DOHH2 (cell line): Measurements from ENCODE around the gene PHLPP1.

ENCODE experiments used
- H3F3A ChIP-seq: fragments of 200-600 bp; sonication (generic), shearing (Covaris generic); 2 replicates; pipeline ENCODE4 v1.6.0; 2016; ENCODE audit warnings: antibody characterized with exemption, mild to moderate bottlenecking; ENCODE audit not compliant: control insufficient read depth, insufficient read depth
- H3K27ac ChIP-seq: fragments of 200-600 bp; sonication (generic); 2 replicates; pipeline ENCODE4 v1.5.1; 2014; ENCODE audit warnings: low read depth, mild to moderate bottlenecking, low read length, moderate library complexity
- H3K27me3 ChIP-seq: fragments of 200-600 bp; sonication (generic); 2 replicates; pipeline ENCODE4 v1.6.1; 2014; ENCODE audit warnings: mild to moderate bottlenecking, low read length, mixed read lengths; ENCODE audit not compliant: control insufficient read depth
- H3K36me3 ChIP-seq: fragments of 200-600 bp; sonication (generic); 2 replicates; pipeline ENCODE4 v1.6.1; 2014; ENCODE audit warnings: mild to moderate bottlenecking, low read length, moderate library complexity, mixed read lengths; ENCODE audit not compliant: control insufficient read depth
- H3K4me1 ChIP-seq: fragments of 200-600 bp; sonication (generic); 2 replicates; pipeline ENCODE4 v1.6.1; 2014; ENCODE audit warnings: mild to moderate bottlenecking, low read length, mixed read lengths; ENCODE audit not compliant: control insufficient read depth
- H3K4me2 ChIP-seq: fragments of 200-600 bp; sonication (generic); 2 replicates; pipeline ENCODE4 v1.6.0; 2014; ENCODE audit warnings: mild to moderate bottlenecking, low read length, moderate library complexity
- H3K4me3 ChIP-seq: fragments of 200-600 bp; sonication (generic); 2 replicates; pipeline ENCODE4 v1.5.1; 2014; ENCODE audit warnings: mild to moderate bottlenecking, low read length, mixed read lengths
- H3K79me2 ChIP-seq: fragments of 200-600 bp; sonication (generic); 2 replicates; pipeline ENCODE4 v1.6.1; 2014; ENCODE audit warnings: mild to moderate bottlenecking, low read length, mixed read lengths; ENCODE audit not compliant: control insufficient read depth
- H3K9me2 ChIP-seq: fragments of 200-600 bp; sonication (generic); replicated peaks from 2 replicates; pipeline ENCODE4 v1.6.1; 2014; ENCODE audit warnings: mild to moderate bottlenecking, low read length, mixed read lengths; ENCODE audit not compliant: control insufficient read depth
- H3K9me3 ChIP-seq: fragments of 200-600 bp; sonication (generic); 2 replicates; pipeline ENCODE4 v1.6.1; 2014; ENCODE audit warnings: antibody characterized with exemption, low read length, mixed read lengths; ENCODE audit not compliant: control insufficient read depth, insufficient read depth
- H4K20me1 ChIP-seq: fragments of 200-600 bp; sonication (generic); 2 replicates; pipeline ENCODE4 v1.6.0; 2014; ENCODE audit warnings: low read depth, mild to moderate bottlenecking, antibody characterized with exemption, low read length, moderate library complexity; ENCODE audit not compliant: control insufficient read depth, insufficient read depth
- CTCF ChIP-seq: fragments of 200-600 bp; sonication (generic); IDR thresholded peaks from one replicate; pipeline ENCODE4 v1.5.1; 2014; ENCODE audit warnings: antibody characterized with exemption, mild to moderate bottlenecking, low read depth, low read length; ENCODE audit not compliant: poor library complexity, severe bottlenecking
- EZH2phosphoT487 ChIP-seq: fragments of 200-600 bp; sonication (generic); IDR thresholded peaks from 2 replicates; pipeline ENCODE4 v1.6.1; 2017; ENCODE audit warnings: borderline replicate concordance, mild to moderate bottlenecking, antibody characterized with exemption, low read length, moderate library complexity, mixed read lengths

PHLPP1 gene

GRCh38 chr18:62938487-62938886 lies 223.1 kb downstream of the PHLPP1 start:
- H3K4me2 ChIP-seq, result peak overlapping the region; percentile 64
- no peaks in the 10 kb centered on the region for H3K79me2 ChIP-seq
- no peaks in the 10 kb centered on the region for H4K20me1 ChIP-seq
- peaks cover 6% of the 10 kb centered on the region; the same call in 1 of the 2 replicates for H3K36me3 ChIP-seq
- peak overlapping the region; percentile 47 for H3K4me3 ChIP-seq
- H3K27me3 ChIP-seq, result no peaks in the 10 kb centered on the region
- no peaks in the 10 kb centered on the region for H3K9me3 ChIP-seq
- TF ChIP-seq EZH2phosphoT487 (no peak), CTCF (no peak)
- H3K27ac ChIP-seq, result peak overlapping the region; percentile 55
- no peaks in the 10 kb centered on the region for H3K9me2 ChIP-seq
- H3F3A ChIP-seq, result peaks cover 5% of the 10 kb centered on the region; the same call in 1 of the 2 replicates
- peaks cover 37% of the 10 kb centered on the region for H3K4me1 ChIP-seq

- no peaks in the 10 kb centered on the region for H4K20me1 ChIP-seq
- H3K4me2 ChIP-seq, result peak overlapping the region; percentile 64
- H3F3A ChIP-seq, result peaks cover 5% of the 10 kb centered on the region; the same call in 1 of the 2 replicates
- no peak for TF ChIP-seq CTCF
- no peak for TF ChIP-seq EZH2phosphoT487
- H3K27ac ChIP-seq, result peak overlapping the region; percentile 55
- H3K9me3 ChIP-seq, result no peaks in the 10 kb centered on the region
- no peaks in the 10 kb centered on the region for H3K27me3 ChIP-seq
- peak overlapping the region; percentile 47 for H3K4me3 ChIP-seq
- peaks cover 37% of the 10 kb centered on the region for H3K4me1 ChIP-seq
- H3K9me2 ChIP-seq, result no peaks in the 10 kb centered on the region
- H3K79me2 ChIP-seq, result no peaks in the 10 kb centered on the region
- H3K36me3 ChIP-seq, result peaks cover 7% of the 10 kb centered on the region; the same call in 1 of the 2 replicates
Observed at GRCh38 chr18:62939433-62939832, 224.1 kb downstream of the PHLPP1 start.

DNA sequence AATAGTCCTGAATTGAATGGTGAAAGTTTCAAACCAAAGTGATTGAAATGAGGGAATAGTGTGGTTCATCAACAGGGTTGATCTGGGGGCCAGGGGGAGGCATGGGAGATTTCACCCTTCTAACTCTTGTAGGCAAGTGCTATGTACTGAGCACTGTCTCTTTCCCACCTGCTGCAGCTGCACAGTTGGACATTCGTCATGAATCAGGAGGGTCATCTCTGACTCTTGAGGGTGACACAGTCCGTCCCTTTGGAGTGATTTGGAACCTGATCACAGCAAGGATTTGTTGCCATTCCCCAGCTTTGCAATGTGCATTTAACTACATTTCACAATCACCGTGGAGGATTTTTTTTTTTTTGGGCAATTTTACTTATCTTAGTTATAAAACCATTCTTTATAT lies 224.6 kb downstream of the PHLPP1 start:
- Histone ChIP-seq H3K27ac (peak overlapping the region; percentile 55), H3K4me3 (peak overlapping the region; percentile 47), H3K27me3 (no peaks in the 10 kb centered on the region), H3F3A (peaks cover 5% of the 10 kb centered on the region; the same call in 1 of the 2 replicates), H4K20me1 (no peaks in the 10 kb centered on the region), H3K9me2 (no peaks in the 10 kb centered on the region), H3K4me2 (peak overlapping the region; percentile 64), H3K36me3 (peaks cover 7% of the 10 kb centered on the region; the same call in 1 of the 2 replicates), H3K9me3 (no peaks in the 10 kb centered on the region), H3K79me2 (no peaks in the 10 kb centered on the region), H3K4me1 (peaks cover 37% of the 10 kb centered on the region)
- TF ChIP-seq EZH2phosphoT487, result no peak

DNA sequence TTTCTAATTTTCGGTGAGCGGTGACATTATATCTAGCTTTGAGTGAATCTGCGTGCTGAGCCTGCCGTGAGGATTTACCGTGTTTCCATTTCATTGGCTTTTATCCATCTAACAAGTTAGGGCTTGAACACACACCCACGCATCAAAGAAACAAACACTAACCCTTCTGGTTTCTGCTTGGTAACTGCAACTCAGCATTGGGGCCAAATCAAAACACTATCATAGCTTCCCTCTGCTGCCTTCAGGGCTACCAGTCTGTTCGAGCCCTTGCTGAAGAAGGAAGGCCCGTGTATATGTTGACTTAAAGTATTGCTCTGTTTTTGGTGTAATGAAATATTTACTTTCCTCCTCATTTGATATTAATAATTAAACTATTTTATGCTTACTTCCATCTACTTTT lies 227.2 kb downstream of the PHLPP1 start:
- Histone ChIP-seq H3K27ac (no peak overlapping the region), H3K27me3 (no peaks in the 10 kb centered on the region), H3K79me2 (no peaks in the 10 kb centered on the region), H3K36me3 (peaks cover 16% of the 10 kb centered on the region), H3K4me2 (no peak overlapping the region), H3K4me1 (peaks cover 25% of the 10 kb centered on the region), H3K4me3 (no peak overlapping the region), H4K20me1 (no peaks in the 10 kb centered on the region), H3K9me2 (no peaks in the 10 kb centered on the region), H3F3A (peaks cover 5% of the 10 kb centered on the region; the same call in 1 of the 2 replicates), H3K9me3 (no peaks in the 10 kb centered on the region)
- TF ChIP-seq CTCF, result no peak
- TF ChIP-seq EZH2phosphoT487, result no peak
